CMK (cell line): ENCODE data around the gene KIRREL3.

Source experiments
- DNase-seq: peaks from one replicate; pipeline ENCODE4 v3.0.0-alpha.2; 2010; ENCODE audit warnings: low read depth

KIRREL3 gene

DNA sequence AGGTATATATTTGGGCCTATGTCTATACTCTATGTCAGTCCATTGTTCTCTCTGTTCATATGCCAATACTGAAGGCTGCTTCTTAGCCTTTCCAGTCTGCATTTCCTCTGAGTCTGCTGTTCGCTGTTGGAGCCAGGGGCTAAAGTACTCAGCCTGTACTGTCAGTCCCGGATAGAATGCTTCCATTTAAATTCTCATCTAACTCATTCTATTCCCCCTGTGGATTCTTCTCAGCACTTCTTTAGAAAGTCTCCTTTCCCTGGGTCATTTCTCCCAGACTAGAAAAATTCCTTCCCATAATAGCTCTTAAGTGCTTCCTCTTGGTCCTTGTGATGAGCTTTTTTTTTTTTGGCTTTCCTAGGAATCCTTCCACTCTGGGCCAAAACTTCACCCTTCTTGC is 293.1 kb downstream of the KIRREL3 start:
- DNase-seq = no peak

DNA sequence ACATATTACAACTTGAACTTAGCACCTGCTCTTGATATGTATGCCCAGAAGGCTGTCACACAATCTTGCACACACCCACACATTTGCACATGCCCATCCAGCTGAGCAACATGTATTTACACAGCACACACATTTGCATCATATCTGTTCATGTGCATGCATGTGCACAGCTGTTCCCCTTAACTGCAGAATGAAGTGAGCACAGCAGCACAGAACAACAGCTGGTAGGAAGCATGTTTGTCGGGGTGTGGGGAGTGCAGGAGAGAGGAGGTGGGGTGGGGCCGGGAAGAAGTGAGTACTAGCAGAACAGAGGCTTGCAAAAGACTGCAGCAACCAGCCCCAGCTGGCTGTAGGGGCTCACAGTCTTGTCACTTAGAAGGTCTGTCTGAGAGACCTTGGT is 296.5 kb downstream of the KIRREL3 start:
- no peak for DNase-seq

DNA sequence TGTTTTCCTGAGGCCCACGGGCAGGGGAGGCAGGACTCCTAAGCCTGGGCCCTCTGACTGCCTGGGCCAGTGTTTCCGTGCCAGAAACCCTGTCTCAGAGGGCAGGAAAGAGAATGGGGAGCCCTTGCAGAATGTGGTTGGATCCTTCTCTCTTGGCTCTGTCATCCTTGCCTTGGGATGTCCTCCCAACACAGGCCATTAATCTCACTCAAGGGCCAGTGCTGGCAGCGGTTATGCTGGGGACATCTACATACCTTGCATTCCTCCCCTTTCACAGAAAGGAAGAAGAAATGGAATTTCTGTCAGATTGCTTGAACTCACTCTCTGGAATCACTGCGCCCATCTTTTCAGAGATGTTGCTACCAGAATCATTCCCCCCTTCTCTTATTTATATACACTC is 296.9 kb downstream of the KIRREL3 start:
- DNase-seq = no peak

DNA sequence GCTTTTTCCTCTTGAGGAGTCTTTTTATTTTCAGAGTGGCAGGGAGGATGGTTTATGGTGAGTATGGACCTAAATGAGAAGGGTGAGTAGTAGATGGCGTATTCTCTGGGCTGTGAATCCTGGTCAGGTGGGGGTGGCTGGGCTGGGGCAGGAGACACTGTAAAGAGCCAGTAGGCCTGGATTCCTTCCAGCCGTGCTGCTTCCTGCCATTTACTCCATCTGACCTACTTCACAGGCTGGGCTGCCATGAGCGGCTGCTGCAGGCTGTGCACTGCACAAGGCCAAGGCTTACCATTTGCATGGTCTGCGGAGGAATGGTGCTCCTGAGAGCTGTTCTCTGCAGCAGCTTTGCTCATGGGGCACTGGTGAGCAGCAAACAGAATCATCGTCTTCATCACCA is 297.6 kb downstream of the KIRREL3 start:
- no peak for DNase-seq

DNA sequence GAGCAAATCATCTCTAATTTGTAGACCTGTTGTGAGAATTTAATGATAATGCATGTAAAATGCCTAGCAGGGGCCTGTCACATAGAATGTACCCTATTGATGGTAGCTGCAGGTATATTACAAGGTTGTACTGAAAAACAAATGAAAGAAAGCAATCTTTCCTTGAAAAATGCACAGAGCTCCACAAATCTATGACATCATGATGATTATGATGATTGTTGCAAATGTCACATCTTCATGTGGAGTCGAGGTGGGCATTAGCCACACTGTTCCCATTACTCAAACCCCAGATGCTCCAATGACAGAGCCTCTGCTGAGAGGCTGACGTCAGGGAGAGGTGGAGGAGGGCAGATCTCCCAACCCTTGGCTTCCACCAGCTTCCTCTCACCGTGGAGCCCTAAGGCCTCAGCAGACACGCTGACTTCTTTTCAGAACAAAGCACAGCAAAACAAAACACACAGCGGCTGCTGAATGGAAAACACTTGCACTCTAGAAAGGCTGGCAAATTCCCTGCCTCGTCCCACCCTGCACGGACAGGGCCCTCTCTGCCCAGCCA is 298.3 kb downstream of the KIRREL3 start:
- DNase-seq = no peak

DNA sequence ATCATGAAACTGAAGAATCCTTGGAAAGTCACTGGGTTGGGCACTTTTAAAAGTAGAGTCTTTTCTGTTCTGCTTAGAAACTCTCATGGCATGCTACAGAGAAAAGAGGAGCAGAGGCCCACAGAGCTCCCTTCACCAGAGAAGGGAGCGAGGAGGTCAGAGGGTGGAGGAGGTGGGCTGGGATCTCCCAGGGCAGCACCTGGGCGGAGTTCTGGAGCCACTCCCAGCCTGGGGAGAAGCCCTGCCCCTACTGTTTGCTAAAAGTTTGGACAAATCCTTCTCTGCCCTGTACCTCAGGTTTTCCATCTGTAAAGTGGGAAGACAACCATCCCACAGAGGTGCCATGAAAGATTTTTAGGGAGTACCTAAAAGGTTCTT is 299.1 kb downstream of the KIRREL3 start:
- no peak for DNase-seq

DNA sequence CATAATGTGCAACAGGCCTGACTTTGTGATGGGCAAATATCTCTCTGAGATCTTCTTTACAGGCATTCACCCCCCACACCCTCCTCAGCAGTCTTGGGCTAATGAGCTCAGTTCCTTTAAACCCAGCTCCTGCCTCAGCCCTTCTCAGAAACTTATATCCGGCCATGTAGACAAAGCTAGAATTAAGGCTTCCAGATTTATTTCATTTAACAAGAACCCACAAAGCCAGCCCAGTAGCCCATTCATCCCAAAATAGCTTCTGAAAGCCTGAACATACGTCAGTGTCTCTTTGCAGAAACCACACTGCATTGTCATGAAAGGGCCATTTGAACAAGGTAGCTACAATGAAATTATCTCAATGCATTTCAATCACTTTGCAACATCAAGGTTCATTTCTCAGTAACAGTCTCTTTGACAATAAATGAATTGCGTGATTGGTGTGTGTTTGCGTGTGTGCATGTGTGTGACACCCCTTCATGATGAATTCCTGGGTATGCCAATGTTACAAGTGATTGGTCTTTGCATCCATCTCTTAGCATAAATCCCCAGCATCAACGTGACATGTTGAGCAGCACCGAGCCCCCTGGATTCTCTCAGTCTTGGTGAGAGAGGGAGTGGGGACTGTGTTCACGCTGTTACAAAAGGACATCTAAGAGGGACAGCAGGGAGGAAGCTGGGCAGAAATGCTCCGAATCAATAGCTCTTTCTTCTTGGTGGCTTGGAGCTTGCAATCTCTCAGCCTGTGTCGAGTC is 299.6 kb downstream of the KIRREL3 start:
- no peak for DNase-seq

DNA sequence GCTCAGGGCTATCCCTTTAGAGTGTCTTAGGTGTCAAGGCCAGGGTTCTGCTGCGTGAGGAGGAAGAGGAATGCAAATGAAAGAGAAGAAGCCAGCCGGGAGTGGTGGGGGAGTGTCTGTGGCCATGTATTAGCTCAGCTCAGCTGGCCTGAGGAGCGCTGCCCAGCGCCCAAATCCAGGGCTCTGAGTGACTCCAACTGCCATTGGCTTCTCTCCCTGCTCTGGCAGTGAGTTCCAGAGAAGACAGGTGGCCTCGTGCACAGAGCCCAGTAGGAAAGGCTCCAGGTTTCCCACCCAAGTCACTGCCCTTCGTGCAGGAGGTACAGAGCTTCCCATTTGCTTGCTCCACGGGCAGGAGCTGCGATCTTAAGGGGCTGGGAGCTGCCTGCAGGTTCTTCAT is 302.0 kb downstream of the KIRREL3 start:
- no peak for DNase-seq

DNA sequence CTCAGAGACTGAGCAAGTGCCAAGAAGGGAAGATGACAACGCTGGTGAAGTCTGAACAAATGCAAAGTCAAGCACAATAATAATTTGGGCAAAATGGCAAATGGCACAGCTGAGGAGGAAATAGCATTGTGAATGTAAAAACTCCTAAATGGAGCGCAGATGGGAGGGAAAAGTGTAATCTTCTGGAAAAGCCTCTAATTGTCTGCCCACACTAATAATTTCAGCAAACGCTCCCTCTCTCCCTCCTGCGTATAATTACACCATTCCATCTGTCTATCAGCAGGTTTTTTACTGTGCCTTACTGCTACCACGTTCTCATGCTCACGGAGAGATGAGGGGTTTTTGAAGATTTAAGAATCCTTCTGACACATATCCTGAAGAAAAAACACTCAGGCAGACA is 302.6 kb downstream of the KIRREL3 start:
- no peak for DNase-seq

DNA sequence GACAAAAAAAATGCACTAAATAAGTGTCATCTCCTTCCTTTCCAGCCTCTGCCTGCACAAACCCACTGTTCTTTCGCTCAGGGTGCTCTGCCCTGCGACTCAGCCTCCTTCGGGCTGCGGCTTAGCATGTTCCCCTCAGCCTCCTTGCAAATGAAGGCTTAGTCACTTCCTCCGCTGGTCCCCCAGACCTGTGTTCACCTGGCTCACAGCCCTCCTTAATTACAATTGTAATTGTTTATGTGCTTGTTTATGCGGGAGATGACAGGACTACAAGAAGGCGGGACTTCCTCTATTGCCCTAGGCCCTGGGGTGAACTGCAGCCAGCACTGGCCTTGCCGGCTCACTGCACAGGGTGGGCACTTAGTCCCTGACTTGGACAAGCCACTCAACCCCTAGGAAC is 303.6 kb downstream of the KIRREL3 start:
- no peak for DNase-seq

DNA sequence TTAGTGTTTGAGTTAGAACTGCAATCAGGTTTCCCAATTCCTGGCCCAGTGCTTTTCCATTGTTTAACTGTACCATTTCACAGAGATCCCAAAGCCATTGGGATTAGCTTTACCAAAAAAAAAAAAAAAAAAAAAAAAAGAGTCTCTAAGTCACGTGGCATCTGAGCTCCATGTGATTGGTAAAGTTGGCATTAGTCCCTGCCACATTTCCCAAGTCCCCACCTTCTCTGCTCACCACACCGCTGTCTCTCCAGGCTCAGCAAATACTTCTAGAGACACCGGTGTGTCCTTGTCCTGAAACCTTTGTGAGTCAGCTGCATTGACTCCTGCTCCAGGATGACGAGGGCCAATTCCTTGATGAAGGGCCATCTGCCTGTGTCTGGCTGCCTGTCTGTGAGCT is 305.3 kb downstream of the KIRREL3 start:
- DNase-seq = no peak

DNA sequence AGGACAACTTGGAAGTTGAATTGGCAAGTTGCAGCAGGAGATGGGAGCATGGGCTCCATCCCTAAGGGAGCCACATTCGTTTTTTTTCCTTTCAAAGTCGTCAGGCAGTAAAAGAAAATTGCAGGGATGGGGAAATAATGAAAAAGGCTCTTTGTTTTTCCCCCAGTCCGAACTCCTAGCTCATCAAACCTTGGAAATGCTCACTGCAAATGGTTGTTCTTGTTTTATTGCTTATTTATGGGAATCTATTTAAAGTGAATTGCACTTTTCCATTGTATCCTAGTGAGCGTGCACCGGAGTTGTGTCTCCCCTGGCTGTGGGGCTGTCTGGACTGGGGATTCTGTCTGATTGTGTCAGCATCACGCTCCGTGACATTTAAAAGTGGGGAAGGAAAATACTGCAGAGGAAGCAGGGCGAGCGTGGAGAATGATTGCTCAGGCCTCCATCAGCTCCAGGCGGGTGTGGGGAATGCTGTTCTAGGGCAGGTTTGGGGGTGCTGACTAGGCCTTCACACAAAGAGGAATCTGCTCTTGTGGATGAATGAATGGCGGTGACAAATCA is 306.4 kb downstream of the KIRREL3 start:
- no peak for DNase-seq

DNA sequence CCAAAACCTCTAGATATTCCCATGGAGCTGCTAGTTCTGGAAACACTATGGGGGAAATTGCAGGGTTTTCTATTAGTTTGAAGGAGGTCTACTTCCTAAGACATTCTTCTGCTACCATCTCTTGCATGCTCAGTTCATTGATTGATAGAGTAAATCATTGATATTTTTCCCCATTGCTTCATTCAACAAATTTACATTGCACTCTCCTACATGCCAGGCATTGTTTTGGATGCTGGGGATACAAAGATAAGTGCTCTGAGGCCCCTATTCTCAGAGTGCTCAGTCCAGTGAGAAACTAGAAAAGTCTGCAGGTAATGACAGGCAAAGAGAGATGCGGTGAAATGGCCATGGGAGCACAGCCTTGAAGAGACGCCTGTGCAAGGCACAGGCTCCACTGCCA is 313.1 kb downstream of the KIRREL3 start:
- DNase-seq = no peak

DNA sequence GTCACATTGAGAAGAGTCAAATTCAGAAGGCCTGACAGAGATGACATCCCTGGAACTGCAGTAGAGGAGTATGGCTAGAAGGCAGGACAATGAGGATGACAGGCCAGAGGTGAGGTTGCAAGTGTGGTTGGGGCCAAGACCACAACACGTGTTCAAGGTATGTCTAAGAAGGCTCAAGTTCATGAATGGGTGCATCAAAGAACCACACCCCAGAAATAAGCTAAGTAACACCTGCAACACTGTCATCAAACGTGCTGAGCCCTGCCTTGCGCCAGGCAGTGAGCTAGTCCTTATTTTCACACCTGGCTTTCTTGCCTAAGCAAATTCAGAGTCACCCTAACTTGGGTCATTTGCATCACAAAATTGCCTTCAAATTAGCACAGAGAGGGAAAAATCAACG is 313.6 kb downstream of the KIRREL3 start:
- DNase-seq = no peak

DNA sequence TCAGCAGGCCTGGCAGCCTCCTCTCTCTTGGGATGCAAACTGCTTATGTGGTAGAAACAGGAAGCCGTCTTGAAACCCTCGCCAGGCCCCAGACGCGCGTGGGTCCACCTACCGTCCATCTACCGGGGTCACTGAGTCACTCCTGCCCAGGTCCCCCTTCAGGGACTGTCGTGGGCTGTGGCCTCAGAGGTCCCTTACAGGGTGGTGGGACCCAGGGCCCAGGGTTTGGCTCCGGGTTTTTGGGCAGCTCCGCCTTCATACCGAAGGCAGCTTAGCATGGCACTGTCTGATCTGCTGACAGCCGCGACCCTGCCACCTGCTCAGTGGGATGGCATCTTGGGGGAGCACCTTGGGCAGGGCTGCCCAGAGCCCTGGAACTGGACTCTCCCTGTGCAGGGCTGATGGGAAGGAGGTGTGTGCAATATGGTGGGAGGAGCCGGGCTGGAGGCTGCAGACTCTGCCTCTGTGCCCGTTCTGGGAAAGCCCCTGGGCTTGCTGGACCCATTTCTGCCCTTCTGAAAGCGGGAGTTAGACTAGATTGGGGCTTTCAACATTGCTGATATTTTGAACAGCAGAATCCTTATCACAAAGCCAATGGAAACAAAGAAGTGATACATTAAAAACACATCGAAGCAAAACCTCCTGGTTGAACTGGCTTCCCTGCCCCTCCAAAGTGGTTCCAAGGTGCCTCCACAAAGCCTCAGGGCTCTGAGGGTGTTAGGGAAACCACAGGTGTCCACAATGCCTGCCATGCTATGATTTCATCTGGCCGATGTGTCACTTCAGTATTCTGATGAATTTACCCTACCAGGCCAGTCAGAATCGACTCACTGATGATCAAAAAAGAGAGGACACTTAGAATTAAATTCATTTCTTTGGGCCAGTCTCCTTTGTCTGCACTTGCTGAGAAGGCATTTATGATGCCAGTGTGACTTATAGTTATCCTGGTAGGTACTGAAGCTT is 316.5 kb downstream of the KIRREL3 start:
- no peak for DNase-seq

DNA sequence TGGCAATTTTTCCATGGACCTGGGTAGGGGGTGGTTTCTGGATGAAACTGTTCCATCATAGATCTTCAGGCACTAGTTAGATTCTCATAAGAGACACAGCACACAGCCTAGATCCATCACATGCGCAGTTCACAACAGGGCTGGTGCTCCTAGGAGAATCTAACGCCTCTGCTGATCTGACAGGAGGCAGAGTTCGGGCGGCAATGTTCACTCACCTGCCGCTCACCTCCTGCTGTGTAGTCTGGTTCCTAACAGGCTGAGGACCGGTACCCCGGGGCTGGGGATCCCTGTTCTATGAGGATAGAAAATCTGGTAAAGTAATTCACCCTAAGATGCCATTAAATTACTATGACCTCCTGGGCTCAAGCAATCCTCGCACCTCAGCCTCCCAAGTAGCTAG is 318.0 kb downstream of the KIRREL3 start:
- no peak for DNase-seq

DNA sequence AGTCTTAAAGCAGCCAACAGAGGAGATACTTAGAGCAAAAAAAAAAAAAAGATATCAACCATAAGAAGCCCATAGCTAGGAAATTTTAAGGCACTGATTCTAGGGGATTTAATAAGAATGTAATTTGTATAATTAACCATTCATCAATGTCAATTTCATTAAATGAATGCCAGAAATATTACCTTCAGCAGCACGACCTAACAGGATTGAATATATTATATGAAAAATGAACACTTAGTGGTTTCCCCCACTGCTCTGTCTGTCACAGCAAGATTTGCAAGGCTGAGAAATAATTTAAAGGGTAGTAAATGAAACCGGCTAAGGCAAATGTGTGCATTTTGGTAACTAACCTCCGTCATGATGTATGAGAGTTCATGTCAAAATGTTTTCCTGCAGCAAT is 319.9 kb downstream of the KIRREL3 start:
- no peak for DNase-seq

DNA sequence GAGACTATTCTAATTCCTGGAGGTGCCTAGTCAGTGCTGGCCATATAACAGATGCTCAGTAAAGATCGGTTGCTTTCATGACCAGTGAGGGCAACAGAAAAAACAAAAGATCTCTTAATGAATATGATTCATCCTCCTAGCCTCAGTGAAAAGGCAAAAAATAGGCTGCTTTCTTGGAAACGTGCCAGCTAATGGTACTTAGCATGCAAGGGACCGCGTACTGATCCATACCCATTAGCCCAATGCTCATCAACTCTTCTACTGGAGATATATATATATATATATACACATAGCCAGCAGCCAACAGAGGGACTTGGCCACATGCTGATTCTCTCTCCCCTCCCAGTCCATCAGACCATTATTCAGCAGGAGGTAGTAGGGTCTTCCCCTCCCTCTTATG is 320.4 kb downstream of the KIRREL3 start:
- no peak for DNase-seq

DNA sequence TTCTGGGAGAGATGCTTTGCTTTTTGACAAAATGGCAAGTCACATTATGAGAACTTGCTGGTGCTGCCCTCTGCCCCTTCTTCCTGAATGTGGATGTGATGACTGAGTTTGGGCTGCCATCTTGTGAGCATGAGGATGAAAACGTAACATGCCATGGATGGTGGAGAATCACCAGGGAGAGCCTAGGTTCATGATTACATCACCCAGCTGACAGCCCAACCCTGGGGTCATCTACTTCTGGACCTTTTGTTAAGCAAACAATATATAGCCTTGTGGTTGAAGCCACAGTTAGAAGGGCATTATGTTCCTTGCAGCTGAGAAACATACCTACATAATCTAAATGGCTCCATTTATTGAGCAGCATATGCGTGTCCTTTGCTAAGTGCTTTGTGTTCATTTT is 321.5 kb downstream of the KIRREL3 start:
- no peak for DNase-seq

DNA sequence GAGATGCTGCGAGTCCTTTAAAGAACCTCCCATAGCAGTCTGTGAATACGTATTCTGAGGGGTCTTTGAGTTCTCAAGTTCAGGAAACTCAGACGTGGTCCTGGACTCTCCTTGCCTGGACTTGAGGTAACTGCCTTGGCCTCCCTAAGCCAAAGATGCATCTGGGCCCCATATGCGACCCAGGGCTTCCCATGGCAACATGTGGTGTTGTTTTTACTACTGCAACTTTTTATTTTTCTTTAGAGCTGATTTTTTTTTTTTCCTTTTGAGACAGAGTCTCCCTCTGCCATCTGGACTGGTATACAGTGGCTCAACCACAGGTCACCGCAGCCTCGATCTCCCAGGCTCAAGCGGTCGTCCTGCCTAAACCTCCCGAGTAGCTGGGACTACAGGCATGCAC is 324.0 kb downstream of the KIRREL3 start:
- no peak for DNase-seq

DNA sequence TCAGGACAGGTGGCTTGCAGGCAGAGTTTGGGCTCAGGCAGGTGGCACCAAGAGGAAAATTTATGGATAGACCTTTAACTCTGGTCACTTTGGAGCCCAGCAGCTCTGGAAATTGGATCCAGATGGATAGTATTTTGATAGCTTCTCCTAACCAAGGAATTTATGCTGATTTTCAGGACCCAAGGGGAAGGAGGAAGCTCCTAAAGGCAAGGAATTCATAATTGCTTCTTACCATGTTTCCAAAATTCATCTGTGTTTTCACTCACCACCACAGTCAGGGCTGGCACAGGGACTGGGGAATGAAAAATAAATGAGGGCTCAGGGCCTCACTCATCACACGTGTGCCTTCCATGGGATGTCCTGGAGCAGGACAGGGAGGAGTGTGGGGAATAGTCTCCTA is 327.3 kb downstream of the KIRREL3 start:
- DNase-seq = no peak

DNA sequence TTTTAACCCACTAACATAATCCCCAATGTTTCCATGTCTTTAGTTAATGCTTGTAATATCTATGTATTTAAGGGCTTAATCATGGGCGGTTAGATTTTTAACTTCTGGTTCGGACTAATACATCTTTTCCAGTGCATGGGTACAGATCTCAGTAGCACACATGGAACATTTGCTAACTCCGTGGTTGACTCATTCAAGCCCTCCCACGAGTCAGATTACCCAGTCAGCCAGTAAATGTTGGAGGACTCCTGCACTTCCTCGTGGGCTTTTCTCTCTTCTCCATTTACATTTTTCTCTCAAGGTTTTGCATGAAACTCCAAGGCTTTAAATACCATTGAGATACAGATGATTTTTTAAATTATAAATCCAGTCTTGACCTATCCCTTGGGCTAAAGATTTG is 331.2 kb downstream of the KIRREL3 start:
- no peak for DNase-seq

DNA sequence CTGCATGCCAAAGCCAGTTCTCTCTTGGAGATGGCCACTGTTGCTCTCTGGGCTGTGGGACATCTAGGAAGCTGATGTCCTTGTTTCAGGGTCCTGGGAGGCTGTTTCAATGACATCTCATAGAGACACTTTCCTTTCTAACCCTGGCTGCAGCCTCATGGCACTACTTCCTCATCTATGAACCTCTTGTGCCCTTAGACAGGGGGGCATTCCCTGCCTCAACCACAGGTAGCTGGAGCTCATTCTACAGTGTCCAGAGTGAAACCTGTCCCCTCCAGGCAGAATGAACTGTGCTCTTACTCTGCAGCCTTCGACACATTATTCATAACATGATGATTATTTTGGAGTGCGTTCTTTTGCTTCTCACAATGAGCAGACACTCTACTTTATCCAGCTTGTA is 335.9 kb downstream of the KIRREL3 start:
- no peak for DNase-seq
